ENCODE results near the gene OR9A2. TPM values are rescaled to one million over a fixed set of nuclear protein-coding genes. Genes with fewer than 3 reads are reported as not detected.

The OR9A2 gene
- total and polyA plus RNA-seq, 10 of the 15 experiments (the other 5 are each of a cell fraction or from before 2014, with no cell fraction given), result not detected

- RAD21 ChIA-PET (ENCODE audit: unreplicated experiment), result no interaction called here
- no TSS peak for BruUV-seq (replicated peaks)
Measured at GRCh38 chr7:143052041-143052440, 25.1 kb upstream of the OR9A2 start, which contains the start of gene OR6V1. OR6V1 (plus strand) TSS chr7:143052341; CDS start chr7:143052341, 0 bp downstream.

More at GRCh38 chr7:143052041-143052440, 25.1 kb upstream of the OR9A2 start, which contains the start of gene OR6V1:
- no peaks in the 10 kb centered on the region for H3K9me3 ChIP-seq (replicated peaks; ENCODE audit: control insufficient read depth, insufficient read depth, low read length)
- H3K9ac ChIP-seq (ENCODE audit: control insufficient read depth, insufficient read depth, low read length), result no peak within 1 kb of the TSS
- POLR2A ChIA-PET, result no interaction called here
- intact Hi-C loops (cut with micrococcal nuclease; ENCODE audit: unreplicated experiment), result loop anchor here (5.0 kb wide), 1 partner anchor 1000 kb away; no protein-coding TSS in a partner anchor
- H3K79me2 ChIP-seq (ENCODE audit: control insufficient read depth, insufficient read depth, low read length), result no peaks in the 10 kb centered on the region
- WGBS (ENCODE audit: insufficient coverage, insufficient replicate concordance, low lambda C conversion rate, missing lambda C conversion rate), result 51% methylated on average over 4 of the region's 4 CpGs
- no peak within 1 kb of the TSS for H3K4me2 ChIP-seq (ENCODE audit: control insufficient read depth, insufficient read depth)
- no peaks in the 10 kb centered on the region; a peak in 1 of 4 replicates for H3K27me3 ChIP-seq (replicated peaks in 1 of 2; ENCODE audit: control insufficient read depth in 2 of 2, insufficient read depth in 2 of 2, low read length in 1 of 2)
- no peak for ATAC-seq
- SMC1A ChIA-PET (ENCODE audit: uncharacterized antibody, unreplicated experiment), result interaction anchor here (1.2 kb wide), 1 partner anchor 10 kb away, joined by 3 read pairs; no protein-coding TSS in a partner anchor
- H3K4me3 ChIP-seq, result no peak within 1 kb of the TSS
- H4K20me1 ChIP-seq (ENCODE audit: control insufficient read depth, insufficient read depth), result no peaks in the 10 kb centered on the region
- no peak for TF ChIP-seq PML (IDR thresholded peaks at IDR 0.05; ENCODE audit: low read length)
- no peak for TF ChIP-seq KDM1A (IDR thresholded peaks at IDR 0.05; ENCODE audit: borderline replicate concordance)
- no peak for TF ChIP-seq TCF3 (IDR thresholded peaks at IDR 0.05; ENCODE audit: borderline replicate concordance, insufficient read depth, low read depth, low read length)
- no peak for TF ChIP-seq USF1 (IDR thresholded peaks at IDR 0.05; ENCODE audit: borderline replicate concordance, extremely low read length, insufficient read depth, low read depth, low read length)
- no peak for TF ChIP-seq REST (IDR thresholded peaks at IDR 0.05; ENCODE audit: low read depth, low read length)
- TF ChIP-seq SREBF1 (IDR thresholded peaks at IDR 0.05; ENCODE audit: low read length), result no peak
- TF ChIP-seq MXI1 (IDR thresholded peaks at IDR 0.05; ENCODE audit: low read depth, low read length), result no peak
- no peak for TF ChIP-seq ASH2L (IDR thresholded peaks at IDR 0.05; ENCODE audit: borderline replicate concordance, low read depth)
- TF ChIP-seq MYB (IDR thresholded peaks at IDR 0.05; ENCODE audit: borderline replicate concordance, low read depth, low read length), result no peak
- no peak for TF ChIP-seq POLR2A (IDR thresholded peaks at IDR 0.05; ENCODE audit: low read depth, low read length)
- no peak for TF ChIP-seq TARDBP (IDR thresholded peaks at IDR 0.05; ENCODE audit: borderline replicate concordance)
- TF ChIP-seq NKRF (conservative IDR thresholded peaks at IDR 0.05), result no peak
- TF ChIP-seq CHD2 (IDR thresholded peaks at IDR 0.05; ENCODE audit: borderline replicate concordance, low read depth, low read length), result no peak
- TF ChIP-seq ESRRA (IDR thresholded peaks at IDR 0.05; ENCODE audit: low read length), result no peak
- TF ChIP-seq RAD51 (IDR thresholded peaks at IDR 0.05), result no peak
- no peak for TF ChIP-seq FOXM1 (IDR thresholded peaks at IDR 0.05; ENCODE audit: low read depth, low read length)
- TF ChIP-seq RCOR1 (conservative IDR thresholded peaks at IDR 0.05; ENCODE audit: low read depth, low read length), result no peak
- no peak for TF ChIP-seq SPI1 (IDR thresholded peaks at IDR 0.05; ENCODE audit: borderline replicate concordance, insufficient read depth, low read depth, low read length)
- no peak for TF ChIP-seq SUZ12 (IDR thresholded peaks at IDR 0.05; ENCODE audit: unreplicated experiment)
- in situ Hi-C loops (cut with MboI), result no loop called here
- no peak within 1 kb of the TSS for H2AFZ ChIP-seq (ENCODE audit: control insufficient read depth, low read depth, low read length)
- no peak within 1 kb of the TSS for H3K27ac ChIP-seq (ENCODE audit: control insufficient read depth, insufficient read depth)
- CTCF ChIA-PET, result interaction anchor here (0.6 kb wide), 1 partner anchor 424 kb away, joined by 3 read pairs; no protein-coding TSS in a partner anchor
- H3K4me1 ChIP-seq (ENCODE audit: control insufficient read depth, insufficient read depth, low read length), result no peaks in the 10 kb centered on the region
- no peak for FAIRE-seq
- DNase-seq (ENCODE audit: low read depth, low spot score), result no peak
- H3K36me3 ChIP-seq (ENCODE audit: control insufficient read depth in 2 of 2, insufficient read depth in 2 of 2, low read length in 1 of 2), result no peaks in the 10 kb centered on the region
